Nephron progenitor cell (in vitro differentiated cells): Measurements from ENCODE around the gene C9orf40.
A peak's percentile ranks its signal among the peaks of the same experiment; 100 is the strongest.

Experiments used
- DNase-seq: peaks from one replicate; pipeline ENCODE4 v3.0.0; 2021
- H3K27ac Mint-ChIP-seq: 2 replicates; pipeline ENCODE4 v1.8.0; 2021; ENCODE audit warnings: mild to moderate bottlenecking, moderate library complexity, mixed read lengths
- H3K27me3 Mint-ChIP-seq: 2 replicates; pipeline ENCODE4 v1.8.0; 2021; ENCODE audit warnings: mild to moderate bottlenecking, low read depth, mixed read lengths; ENCODE audit not compliant: poor library complexity
- H3K36me3 Mint-ChIP-seq: 2 replicates; pipeline ENCODE4 v1.8.0; 2021; ENCODE audit warnings: low read depth, mixed read lengths
- H3K4me1 Mint-ChIP-seq: 2 replicates; pipeline ENCODE4 v1.8.0; 2021; ENCODE audit warnings: mixed read lengths
- H3K4me3 Mint-ChIP-seq: 2 replicates; pipeline ENCODE4 v1.8.0; 2021; ENCODE audit warnings: mild to moderate bottlenecking, moderate library complexity, mixed read lengths
- H3K9me3 Mint-ChIP-seq: 2 replicates; pipeline ENCODE4 v1.8.0; 2021; ENCODE audit warnings: mild to moderate bottlenecking, moderate library complexity, mixed read lengths
- CTCF ChIP-seq: fragments of 200-600 bp; sonication (generic); IDR thresholded peaks from 2 replicates; pipeline ENCODE4 v1.5.0; 2021; ENCODE audit warnings: antibody characterized with exemption

Gene C9orf40

GRCh38 chr9:74961496-74961895, 8.8 kb upstream of the C9orf40 start:
- no peak for TF ChIP-seq CTCF
- peaks cover 28% of the 10 kb centered on the region for H3K36me3 Mint-ChIP-seq
- H3K4me1 Mint-ChIP-seq: no peaks in the 10 kb centered on the region
- H3K9me3 Mint-ChIP-seq: peaks cover 43% of the 10 kb centered on the region
- no peak overlapping the region for H3K4me3 Mint-ChIP-seq
- no peak for DNase-seq
- no peaks in the 10 kb centered on the region for H3K27me3 Mint-ChIP-seq
- no peak overlapping the region for H3K27ac Mint-ChIP-seq

GRCh38 chr9:74960561-74960960, 7.8 kb upstream of the C9orf40 start:
- Mint-ChIP-seq H3K4me3 (no peak overlapping the region), H3K27ac (no peak overlapping the region), H3K9me3 (peaks cover 38% of the 10 kb centered on the region), H3K27me3 (no peaks in the 10 kb centered on the region), H3K36me3 (peaks cover 28% of the 10 kb centered on the region), H3K4me1 (no peaks in the 10 kb centered on the region)
- DNase-seq: no peak
- TF ChIP-seq CTCF: no peak

- Mint-ChIP-seq H3K9me3 (peaks cover 29% of the 10 kb centered on the region), H3K4me1 (peaks cover 1% of the 10 kb centered on the region), H3K27ac (no peak overlapping the region), H3K36me3 (peaks cover 28% of the 10 kb centered on the region), H3K4me3 (no peak overlapping the region), H3K27me3 (no peaks in the 10 kb centered on the region)
- DNase-seq: no peak
- no peak for TF ChIP-seq CTCF
Observed at GRCh38 chr9:74958587-74958986, 5.9 kb upstream of the C9orf40 start.

- H3K27ac Mint-ChIP-seq: no peak overlapping the region
- no peaks in the 10 kb centered on the region for H3K27me3 Mint-ChIP-seq
- DNase-seq: no peak
- H3K4me1 Mint-ChIP-seq: peaks cover 19% of the 10 kb centered on the region
- no peak for TF ChIP-seq CTCF
- H3K4me3 Mint-ChIP-seq: peak overlapping the region; percentile 83
- H3K9me3 Mint-ChIP-seq: no peaks in the 10 kb centered on the region
- H3K36me3 Mint-ChIP-seq: no peaks in the 10 kb centered on the region
Observed at GRCh38 chr9:74953235-74953751, 581 bp upstream of the C9orf40 start.

GRCh38 chr9:74951725-74952151, 974 bp downstream of the C9orf40 start:
- H3K27me3 Mint-ChIP-seq: no peaks in the 10 kb centered on the region
- peaks cover 19% of the 10 kb centered on the region for H3K4me1 Mint-ChIP-seq
- no peak for TF ChIP-seq CTCF
- H3K36me3 Mint-ChIP-seq: peaks cover 5% of the 10 kb centered on the region
- H3K27ac Mint-ChIP-seq: peak overlapping the region; percentile 96
- no peaks in the 10 kb centered on the region for H3K9me3 Mint-ChIP-seq
- DNase-seq: peak; percentile 59
- peak overlapping the region; percentile 99 for H3K4me3 Mint-ChIP-seq

GRCh38 chr9:74951107-74951720, 1.5 kb downstream of the C9orf40 start:
- no peaks in the 10 kb centered on the region for H3K9me3 Mint-ChIP-seq
- no peak overlapping the region for H3K27ac Mint-ChIP-seq
- peaks cover 19% of the 10 kb centered on the region for H3K4me1 Mint-ChIP-seq
- TF ChIP-seq CTCF: no peak
- DNase-seq: no peak
- peak overlapping the region; percentile 99 for H3K4me3 Mint-ChIP-seq
- peaks cover 5% of the 10 kb centered on the region for H3K36me3 Mint-ChIP-seq
- no peaks in the 10 kb centered on the region for H3K27me3 Mint-ChIP-seq
